Transverse colon (tissue), 4 donors: ENCODE data around the gene FRMD3. TPM values are rescaled to one million over a fixed set of nuclear protein-coding genes. Genes with fewer than 3 reads are reported as not detected.

Experiments
- DNase-seq: peaks from one replicate; pipeline ENCODE4 v3.0.0-alpha.2; 2019
- H3K27ac ChIP-seq, 4 donors: fragments of 200-600 bp; sonication (generic); 2 replicates each; pipeline ENCODE4 v1.5.1; 2016 to 2018; ENCODE audit warnings: inconsistent platforms in 4 of 4
- H3K27me3 ChIP-seq: fragments of 200-600 bp; sonication (generic); 2 replicates; pipeline ENCODE4 v1.5.1; 2017; ENCODE audit warnings: inconsistent platforms
- H3K36me3 ChIP-seq, 4 donors: fragments of 200-600 bp; sonication (generic); 2 replicates each; pipeline ENCODE4 v1.5.1; 2017 to 2019; ENCODE audit warnings: inconsistent platforms in 4 of 4
- H3K4me1 ChIP-seq, 4 donors: fragments of 200-600 bp; sonication (generic); 2 replicates each; pipeline ENCODE4 v1.5.1; 2017 to 2020; ENCODE audit warnings: inconsistent platforms in 4 of 4
- H3K4me3 ChIP-seq, 4 donors: fragments of 200-600 bp; sonication (generic); 1 replicate in 1 of 4; 2 replicates in 3 of 4; pipeline versions ENCODE4 v1.5.1 to v1.6.1; 2017 to 2019; ENCODE audit warnings: inconsistent platforms in 4 of 4
- H3K9me3 ChIP-seq, 2 donors: fragments of 200-600 bp; sonication (generic); 2 replicates each; pipeline ENCODE4 v1.5.1; 2017 to 2019; ENCODE audit warnings: inconsistent platforms in 2 of 2
- CTCF ChIP-seq, 5 experiments: fragments of 200-600 bp in 3 of 5; fragments of 450-650 bp in 2 of 5; sonication (generic) in 3 of 5; IDR thresholded peaks; 1 replicate in 2 of 5; 2 replicates in 3 of 5; pipeline ENCODE4 v1.5.1; 2016 to 2017; ENCODE audit warnings: antibody characterized with exemption in 5 of 5, inconsistent platforms in 3 of 5, mild to moderate bottlenecking in 2 of 5, moderate library complexity in 1 of 5
- EP300 ChIP-seq: sonication (generic); formaldehyde crosslinking; IDR thresholded peaks from one replicate; pipeline ENCODE4 v1.6.1; 2017; ENCODE audit warnings: antibody characterized with exemption, low read depth
- POLR2A ChIP-seq: fragments of 450-650 bp; IDR thresholded peaks from one replicate; pipeline ENCODE4 v1.6.1; 2016; ENCODE audit warnings: antibody characterized with exemption, mild to moderate bottlenecking, moderate library complexity
- POLR2AphosphoS5 ChIP-seq, 3 donors: sonication (generic); formaldehyde crosslinking; IDR thresholded peaks; one replicate each; pipeline ENCODE4 v1.6.1; 2016; ENCODE audit warnings: antibody characterized with exemption in 3 of 3
- WGBS, 2 donors: methylation state at CpG; one replicate each; pipeline ENCODE4 v1.1.5; 2018; ENCODE audit warnings: low coverage in 1 of 2; 5-methylcytosine and 5-hydroxymethylcytosine counted together
- in situ Hi-C, 4 donors: fragments of 200-750 bp; cut with MboI; loops; one replicate each; pipeline versions ENCODE4 v1.15.0 to v1.15.1; 2017; ENCODE audit warnings: low sequenced_read_pairs in 3 of 4, low pct_ligation_motif_present in 1 of 4, low pct_unique_long_range_greater_than_20kb in 1 of 4
- intact Hi-C: fragments of 100-400 bp; cut with DNase I; formaldehyde crosslinking; loops from one replicate; pipeline ENCODE4 v1.15.1; 2023; ENCODE audit warnings: low total_unique reads
- total RNA-seq, 4 donors: library from RNA; depleted of rRNA; stranded (reverse); fragments of >200 nt; gene quantifications; one replicate each; pipeline ENCODE4 v1.1.0, GENCODE V29; 2016

The FRMD3 gene
- total RNA-seq, 4 donors from 2014 or later, result 5.8 to 37.0 (median 18.1) TPM

- in situ Hi-C loops (loop anchor here in 1 of 4 donors (25.0 kb wide), 1 partner anchor 198 kb away; no protein-coding TSS in a partner anchor), intact Hi-C loops (no loop called here)
- TF ChIP-seq POLR2AphosphoS5 (IDR thresholded peaks at IDR 0.05), result no peak
- TF ChIP-seq POLR2A, result no peak
- no peak for TF ChIP-seq EP300
- TF ChIP-seq CTCF (IDR thresholded peaks at IDR 0.05), result no peak
- Histone ChIP-seq H3K9me3 (no peaks in the 10 kb centered on the region), H3K27me3 (peaks cover 30% of the 10 kb centered on the region), H3K4me1 (peaks cover 0 to 15% (median 8%) of the 10 kb centered on the region in 4 donors), H3K4me3 (no peak overlapping the region), H3K27ac (no peak overlapping the region), H3K36me3 (no peaks in the 10 kb centered on the region)
- WGBS, 2 donors, result 90 to 95% methylated on average over 2 to 3 of the region's 3 CpGs
- DNase-seq, result no peak
Observed at GRCh38 chr9:83535736-83536135, 2.5 kb downstream of the FRMD3 start.

GRCh38 chr9:83533296-83533695 is 4.9 kb downstream of the FRMD3 start:
- 65 to 76% methylated on average over 2 of the region's 2 CpGs for WGBS, 2 donors
- Histone ChIP-seq H3K36me3 (no peaks in the 10 kb centered on the region), H3K9me3 (no peaks in the 10 kb centered on the region), H3K4me1 (peaks cover 0 to 8% (median 8%) of the 10 kb centered on the region in 4 donors), H3K27me3 (peaks cover 23% of the 10 kb centered on the region), H3K4me3 (no peak overlapping the region), H3K27ac (no peak overlapping the region)
- intact Hi-C loops, result no loop called here
- no peak for DNase-seq
- no peak for TF ChIP-seq EP300
- TF ChIP-seq CTCF (IDR thresholded peaks at IDR 0.05), result no peak
- no peak for TF ChIP-seq POLR2A
- TF ChIP-seq POLR2AphosphoS5 (IDR thresholded peaks at IDR 0.05), result no peak
- in situ Hi-C loops, result loop anchor here in 1 of 4 donors (25.0 kb wide), 1 partner anchor 196 kb away; no protein-coding TSS in a partner anchor

- WGBS, 2 donors, result 59 to 100% methylated on average over 1 to 3 of the region's 3 CpGs
- intact Hi-C loops, result no loop called here
- no peak overlapping the region for H3K4me3 ChIP-seq
- no peak overlapping the region for H3K27ac ChIP-seq
- H3K9me3 ChIP-seq, result no peaks in the 10 kb centered on the region
- no peak for TF ChIP-seq POLR2AphosphoS5 (IDR thresholded peaks at IDR 0.05)
- TF ChIP-seq POLR2A, result no peak
- TF ChIP-seq CTCF (IDR thresholded peaks at IDR 0.05), result no peak
- no peak for TF ChIP-seq EP300
- no peaks in the 10 kb centered on the region for H3K4me1 ChIP-seq
- H3K27me3 ChIP-seq, result no peaks in the 10 kb centered on the region
- no peaks in the 10 kb centered on the region for H3K36me3 ChIP-seq
- no peak for DNase-seq
- in situ Hi-C loops, result loop anchor here in 1 of 4 donors (25.0 kb wide), 1 partner anchor 190 kb away; no protein-coding TSS in a partner anchor
Observed at GRCh38 chr9:83526901-83527300, 11.3 kb downstream of the FRMD3 start.

- no peak for DNase-seq
- Histone ChIP-seq H3K4me3 (no peak overlapping the region), H3K27me3 (no peaks in the 10 kb centered on the region), H3K4me1 (no peaks in the 10 kb centered on the region), H3K27ac (no peak overlapping the region), H3K9me3 (no peaks in the 10 kb centered on the region), H3K36me3 (no peaks in the 10 kb centered on the region)
- intact Hi-C loops (no loop called here), in situ Hi-C loops (loop anchor here in 1 of 4 donors (25.0 kb wide), 1 partner anchor 189 kb away; no protein-coding TSS in a partner anchor)
- 93 to 100% methylated on average over 2 of the region's 2 CpGs for WGBS, 2 donors
- no peak for TF ChIP-seq CTCF (IDR thresholded peaks at IDR 0.05)
- TF ChIP-seq POLR2AphosphoS5 (IDR thresholded peaks at IDR 0.05), result no peak
- TF ChIP-seq POLR2A, result no peak
- TF ChIP-seq EP300, result no peak
Observed at GRCh38 chr9:83526211-83526610, 12.0 kb downstream of the FRMD3 start.
